ENCODE results near the gene KIF17. TPM values are rescaled to one million over a fixed set of nuclear protein-coding genes. Genes with fewer than 3 reads are reported as not detected.
"Not testable (repeated sequence)": the region's sequence is repeated elsewhere in the genome, so short reads cannot be mapped to it uniquely, and the experiment has no call there.

The KIF17 gene
- total RNA-seq, 1 donor = 0.27 TPM

DNA sequence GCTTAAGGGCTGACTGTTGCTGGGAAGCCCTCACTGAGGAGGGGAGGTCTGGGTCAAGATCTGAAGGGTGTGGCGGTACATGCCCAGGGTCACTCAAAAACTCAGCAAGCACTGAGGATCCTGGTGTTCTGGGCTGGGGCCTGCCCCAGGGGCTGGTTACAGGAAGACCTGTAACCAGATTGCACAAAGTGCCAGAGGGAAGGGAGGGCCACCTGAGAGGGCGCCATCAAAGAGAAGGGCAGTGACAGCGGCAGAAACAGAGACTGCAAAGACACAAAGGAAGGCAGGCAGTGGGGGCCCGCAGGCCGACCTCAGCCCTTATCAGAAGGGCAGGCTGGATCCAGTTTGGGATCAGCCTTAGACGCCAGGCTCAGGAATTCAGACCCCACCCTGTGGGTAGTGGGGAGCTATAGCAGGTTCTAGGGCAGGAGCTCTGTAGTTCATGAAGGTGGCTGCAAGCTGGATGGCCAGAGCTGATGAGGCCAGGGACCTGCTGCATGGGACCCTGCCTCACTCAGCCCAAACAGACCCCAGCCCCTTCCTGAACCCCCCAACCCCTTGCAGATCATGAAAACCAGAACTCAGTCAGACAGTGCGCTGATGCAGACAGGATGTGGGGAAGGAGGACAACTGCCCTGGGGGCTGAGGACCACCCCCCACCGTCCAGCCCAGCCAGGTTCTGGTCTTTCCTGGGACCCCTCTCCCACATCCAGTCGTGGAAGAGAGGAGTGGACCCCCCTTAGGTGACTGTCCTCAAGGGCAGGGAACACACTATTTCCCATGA is 10.8 kb upstream of the KIF17 start:
- DNase-seq (ENCODE audit: low read depth in 2 of 3, low spot score in 2 of 3) = no peak

DNA sequence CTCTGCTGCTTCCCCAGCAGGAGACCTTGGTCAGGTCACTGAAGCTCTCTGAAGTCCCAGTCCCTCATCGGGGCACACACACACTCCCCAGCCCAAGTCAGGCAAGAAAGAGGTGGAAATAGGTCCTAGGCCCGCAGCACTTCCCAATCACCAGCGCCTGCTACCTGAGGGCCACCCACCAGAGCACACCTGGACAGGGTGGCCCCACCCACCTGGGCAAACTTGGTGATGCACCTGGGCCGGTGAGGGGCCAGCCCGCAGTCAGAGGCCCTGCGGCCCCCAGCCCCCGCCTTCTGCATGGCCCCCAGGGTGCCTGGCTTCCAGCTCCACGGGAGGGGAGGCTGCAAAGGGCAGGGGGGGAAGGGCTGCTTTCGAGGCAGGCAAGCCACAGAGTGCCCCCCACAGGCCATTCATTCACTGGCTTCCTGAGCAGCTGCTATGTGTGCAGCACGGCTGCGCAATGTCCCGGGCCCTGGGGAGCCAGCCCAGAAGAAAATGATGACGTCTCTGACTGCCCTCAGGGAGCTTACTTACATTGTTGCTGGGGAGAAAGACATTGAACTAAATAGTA is 10.0 kb upstream of the KIF17 start:
- peak in 2 of 3 donors; percentile 37 to 45 for DNase-seq (ENCODE audit: low read depth in 2 of 3, low spot score in 2 of 3)

DNA sequence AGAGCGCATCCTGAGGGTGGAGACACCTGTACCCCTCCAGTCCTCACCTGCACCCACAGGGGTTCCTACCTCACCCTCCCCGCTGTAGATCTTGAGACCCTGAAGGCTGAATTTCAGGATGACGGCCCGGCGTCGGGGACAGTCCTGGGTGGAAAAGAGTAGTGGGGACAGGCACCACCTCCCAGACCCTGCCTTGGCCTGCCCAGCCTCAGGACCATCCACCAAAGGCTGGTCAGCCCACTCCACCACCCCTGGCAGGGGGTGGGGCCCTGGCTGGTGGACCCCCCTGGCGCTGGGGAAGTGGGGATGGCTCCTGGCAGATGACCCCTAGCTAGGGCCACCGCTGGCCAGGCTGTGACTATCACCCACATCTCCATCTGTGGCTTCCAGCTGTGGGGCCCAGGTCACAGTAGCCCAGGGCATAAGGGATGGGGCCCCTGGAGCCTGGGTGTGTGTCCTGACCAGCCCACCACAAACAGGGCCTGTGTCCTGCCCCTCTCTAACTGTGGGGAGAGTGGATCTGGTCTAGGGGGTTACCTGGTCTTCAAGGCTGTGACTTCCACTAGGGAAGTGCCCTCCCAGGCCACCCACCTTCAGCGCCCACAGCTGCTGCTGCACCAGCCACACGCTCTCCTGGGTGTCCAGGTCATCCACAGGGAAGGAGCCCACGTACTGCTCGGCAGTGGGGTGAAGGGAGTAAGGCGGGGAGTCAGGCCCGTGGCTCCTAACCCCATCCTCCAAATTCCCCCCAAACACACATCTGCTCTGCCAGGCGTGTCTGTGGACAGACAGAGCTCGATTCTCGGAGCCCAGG is 9.3 kb upstream of the KIF17 start:
- no peak for DNase-seq (ENCODE audit: low read depth in 2 of 3, low spot score in 2 of 3)

DNA sequence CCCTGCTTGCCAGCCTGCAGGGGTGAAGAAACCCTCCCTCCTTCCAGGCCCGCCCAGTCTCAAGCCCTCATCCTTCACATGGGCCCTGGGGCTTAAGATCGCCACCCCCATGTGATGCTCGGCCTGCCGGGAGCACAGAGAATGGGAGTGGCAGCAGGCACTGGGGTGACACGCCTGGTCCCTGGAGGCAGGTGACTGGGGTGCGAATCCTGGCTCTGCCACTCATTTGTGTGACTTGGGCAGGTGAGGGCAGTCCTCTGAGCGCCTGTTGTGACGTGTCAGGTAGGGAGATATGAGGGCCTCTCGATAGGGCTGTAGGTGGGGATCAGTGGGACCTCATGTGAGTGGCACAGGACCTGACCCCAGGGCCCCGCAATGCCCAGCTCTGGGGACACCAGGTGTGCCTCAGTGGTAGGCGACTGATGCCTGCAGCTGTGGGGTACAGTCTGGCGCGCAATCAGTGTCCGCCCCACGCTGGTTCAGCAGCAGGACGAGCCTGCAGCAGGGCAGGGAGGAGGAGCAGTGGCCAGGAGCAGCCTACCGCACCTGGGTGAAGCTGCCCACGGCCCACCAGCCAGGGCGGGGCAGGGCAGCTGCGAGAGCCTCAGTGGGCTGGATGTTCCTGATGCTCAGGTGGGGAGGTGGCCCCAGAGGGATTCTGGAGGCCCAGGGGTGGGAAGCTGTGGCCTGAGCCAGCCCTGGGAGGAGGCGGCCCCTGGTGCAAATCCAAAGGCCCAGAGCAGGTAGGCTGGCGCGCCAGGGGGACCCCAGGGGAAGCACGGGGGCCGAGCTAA is 8.5 kb upstream of the KIF17 start:
- no peak for DNase-seq (ENCODE audit: low read depth in 2 of 3, low spot score in 2 of 3)

DNA sequence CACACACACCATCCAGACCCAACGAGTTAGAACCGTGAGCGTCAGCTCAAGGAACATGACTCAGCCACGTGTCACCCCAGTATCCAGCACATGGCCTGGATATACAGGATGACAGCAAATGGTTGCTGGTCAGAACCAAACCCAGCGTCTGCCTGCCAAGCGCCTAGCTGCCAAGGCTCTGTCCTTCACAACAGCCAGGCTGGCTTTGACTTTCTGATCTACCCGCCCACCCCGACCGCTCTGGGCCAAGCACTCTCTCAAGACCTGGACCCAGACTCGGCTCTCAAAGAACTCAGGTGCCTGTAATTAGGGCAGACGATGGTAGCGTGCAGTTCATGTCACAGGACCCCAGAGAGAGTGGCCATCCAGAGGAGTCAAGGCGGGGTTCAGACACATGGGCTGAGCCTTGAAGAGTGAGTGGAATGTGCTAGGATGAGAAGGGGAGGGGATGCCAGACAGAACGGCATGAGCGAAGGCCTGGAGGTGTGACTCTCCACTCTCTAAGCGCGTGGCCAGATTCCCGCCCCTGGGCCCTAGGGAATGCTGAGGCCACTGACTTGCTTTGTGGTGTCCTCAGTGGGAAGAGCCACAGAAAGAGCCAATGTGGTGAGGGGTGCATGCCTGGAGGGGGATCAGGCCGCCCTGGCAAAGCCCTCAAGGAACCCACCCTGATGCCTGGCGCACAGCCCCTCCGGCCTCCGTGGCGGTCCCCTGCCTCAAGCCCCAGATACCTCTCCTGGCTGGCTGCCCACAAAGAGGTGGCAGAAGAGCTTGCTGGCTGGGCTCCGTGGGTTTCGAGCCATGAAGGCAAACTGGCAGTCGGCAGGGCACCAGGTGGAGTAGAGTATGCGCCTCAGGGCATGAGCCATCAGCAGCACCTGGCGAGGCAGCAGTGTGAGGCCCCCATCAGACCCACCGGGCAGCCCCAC is 7.6 kb upstream of the KIF17 start:
- DNase-seq (ENCODE audit: low read depth in 2 of 3, low spot score in 2 of 3) = no peak

DNA sequence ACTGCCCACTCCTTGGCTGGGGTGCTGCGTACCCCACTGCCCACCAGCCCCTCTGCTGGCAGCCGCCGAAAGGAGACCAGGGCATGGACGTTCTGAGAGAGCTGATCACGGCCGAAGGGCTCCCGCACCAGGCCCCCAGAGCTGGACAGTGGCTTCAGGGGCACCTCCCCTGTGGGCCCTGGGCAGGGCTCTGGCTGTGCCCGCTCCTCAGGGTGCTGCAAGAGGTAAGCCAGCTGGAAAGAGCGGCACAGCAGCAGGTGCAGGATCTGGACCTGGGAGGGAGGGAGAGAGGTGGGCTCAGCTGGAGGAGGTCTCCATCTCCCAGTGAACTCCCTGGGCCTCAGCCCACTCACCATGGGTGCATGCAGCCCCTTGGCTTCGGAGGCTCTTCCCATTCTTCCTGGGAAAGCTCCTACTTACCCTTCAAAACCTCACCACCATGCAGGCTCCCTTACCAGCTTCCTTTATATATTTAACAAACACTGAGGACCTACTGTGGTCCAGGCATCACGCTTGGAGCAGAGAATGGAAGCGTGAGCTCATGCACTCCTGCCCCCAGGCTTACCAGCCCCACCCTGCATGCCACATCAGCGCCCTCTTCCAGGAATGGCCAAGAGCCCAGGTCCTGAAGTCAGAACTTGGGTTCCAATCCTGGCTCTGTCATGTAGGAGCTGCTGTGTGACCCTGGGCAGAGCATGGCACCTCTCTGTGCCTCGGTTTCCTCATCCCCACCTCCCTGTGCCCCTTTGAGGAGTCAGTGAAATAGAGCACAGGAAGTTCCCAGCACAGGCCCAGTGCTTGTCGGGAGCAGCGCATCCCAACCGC is 6.8 kb upstream of the KIF17 start:
- DNase-seq (ENCODE audit: low read depth in 2 of 3, low spot score in 2 of 3) = no peak

DNA sequence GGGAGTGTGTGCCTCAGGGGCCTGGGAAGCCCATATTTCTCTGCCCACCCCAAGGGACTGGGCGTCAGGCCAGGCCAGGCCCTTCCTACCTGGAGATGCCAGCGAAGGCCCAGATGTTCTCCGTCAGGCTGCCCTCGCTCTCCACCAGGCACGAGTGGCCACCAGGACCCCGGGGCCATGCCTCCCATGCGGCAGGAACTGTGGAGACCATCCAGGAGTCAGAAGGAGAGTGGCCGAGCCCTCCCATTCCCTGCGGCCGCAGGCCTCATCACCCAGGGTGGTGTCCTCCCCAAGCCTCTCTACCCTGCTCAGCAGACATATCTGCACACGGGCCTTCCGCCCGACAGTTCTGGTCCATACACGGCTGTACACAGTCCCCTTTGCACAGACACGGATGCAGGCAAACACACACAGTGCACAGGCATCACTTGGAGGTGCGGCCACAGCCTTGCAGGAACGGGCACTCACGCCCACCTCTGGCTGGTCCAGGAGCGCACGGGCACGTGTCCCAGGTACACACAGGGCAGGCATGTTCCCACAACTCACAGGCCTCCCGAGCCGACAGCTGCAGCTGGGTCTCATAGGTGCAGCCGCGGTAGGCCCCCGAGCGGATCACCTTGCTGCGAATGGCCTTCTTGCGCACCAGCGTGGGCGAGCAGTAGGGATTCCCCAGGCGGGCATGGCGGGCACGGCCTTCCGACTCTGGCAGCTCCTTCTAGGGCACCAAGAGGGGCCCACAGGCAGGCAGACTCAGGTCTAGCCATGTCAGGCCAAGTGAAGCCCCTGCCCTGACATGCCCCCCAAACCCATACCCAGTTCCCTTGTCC is 5.9 kb upstream of the KIF17 start:
- DNase-seq (ENCODE audit: low read depth in 2 of 3, low spot score in 2 of 3) = no peak

DNA sequence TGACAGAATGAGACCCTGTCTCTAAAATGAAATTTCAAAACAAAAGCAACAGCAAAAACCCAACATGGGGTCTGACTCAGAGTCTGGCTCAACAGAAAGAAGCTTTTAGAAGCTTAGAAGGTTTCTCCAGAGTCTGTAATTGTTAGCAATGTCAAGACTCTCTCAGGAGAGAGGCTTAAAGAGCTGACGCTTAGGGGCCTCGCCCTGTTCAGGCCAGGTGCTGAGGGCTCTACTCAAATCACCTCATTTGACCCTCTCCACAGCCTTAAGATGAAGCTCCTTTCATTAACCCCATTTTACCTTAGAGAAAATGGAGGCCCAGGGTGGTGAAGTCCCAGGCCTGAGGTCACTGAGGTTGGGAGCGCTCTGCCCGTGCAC is 5.3 kb upstream of the KIF17 start:
- DNase-seq (ENCODE audit: low read depth in 2 of 3, low spot score in 2 of 3) = no peak

DNA sequence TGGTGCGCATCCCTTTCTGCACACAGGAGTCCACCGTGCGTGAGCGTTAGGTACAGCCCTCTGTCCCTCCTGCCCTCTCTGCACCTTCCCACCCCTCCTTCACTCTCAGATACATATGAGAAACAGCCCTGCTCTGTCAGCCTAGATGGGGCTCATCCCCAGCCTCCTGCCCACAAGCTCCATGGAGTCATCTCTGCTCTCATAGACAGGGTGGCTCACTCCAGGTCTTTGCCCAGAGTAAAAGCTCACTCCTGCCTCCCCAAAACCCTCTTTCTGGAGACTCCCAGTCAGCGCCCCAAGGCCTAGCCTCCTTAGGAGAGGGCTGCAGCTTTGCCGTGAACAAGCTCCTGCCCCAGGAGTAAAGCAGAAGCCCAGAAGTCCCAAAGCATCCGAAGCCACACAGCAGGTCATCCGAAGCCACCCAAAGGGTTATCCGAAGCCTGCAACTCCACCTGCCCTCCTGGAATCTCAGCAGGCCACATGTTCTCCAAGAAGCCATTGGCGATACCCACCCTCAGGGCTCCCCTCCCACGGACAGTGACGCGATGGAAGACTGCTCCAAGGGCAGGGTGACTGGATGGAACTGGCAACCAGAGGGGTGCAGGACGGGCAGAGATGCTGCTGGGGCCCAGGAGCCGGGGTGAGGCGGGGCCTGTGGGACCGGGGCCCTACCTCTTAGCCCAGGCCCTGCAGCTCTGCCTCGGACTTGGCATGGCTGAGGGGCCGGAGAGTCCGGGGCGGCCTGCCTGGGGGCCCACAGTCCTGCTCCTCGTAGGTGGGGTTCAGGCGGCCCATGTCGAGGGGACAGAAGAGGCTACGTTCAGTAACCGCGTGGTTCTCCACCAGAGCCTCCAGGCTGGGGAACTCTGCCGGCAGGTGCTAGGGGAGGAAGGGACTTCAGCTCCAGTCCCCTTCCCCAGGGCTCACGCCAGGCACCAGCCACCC is 3.6 kb upstream of the KIF17 start:
- DNase-seq (ENCODE audit: low read depth in 2 of 3, low spot score in 2 of 3) = no peak

DNA sequence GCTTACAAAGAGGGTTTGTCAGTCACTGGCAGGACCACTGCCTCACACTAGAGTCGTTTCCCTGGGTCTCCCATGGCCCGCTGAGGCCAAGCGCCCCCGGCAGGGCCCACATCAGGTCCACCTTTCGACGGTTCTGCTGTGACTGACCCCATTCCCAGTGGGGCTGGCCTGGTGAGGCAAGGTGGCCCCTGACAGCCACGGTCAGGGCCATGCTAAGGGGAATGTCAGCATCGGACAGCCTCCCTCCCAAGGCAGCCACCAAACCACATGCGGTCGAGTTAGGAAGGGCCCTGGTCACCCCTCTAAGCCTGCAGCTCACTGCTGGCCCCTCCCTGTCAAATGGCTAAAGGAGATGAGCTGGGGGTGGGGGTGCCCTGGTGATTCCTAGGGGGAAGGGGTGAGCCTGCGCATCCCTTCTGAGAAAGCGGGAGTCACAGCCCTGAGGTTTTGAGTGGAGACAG is 2.9 kb upstream of the KIF17 start:
- no peak for DNase-seq (ENCODE audit: low read depth in 2 of 3, low spot score in 2 of 3)

DNA sequence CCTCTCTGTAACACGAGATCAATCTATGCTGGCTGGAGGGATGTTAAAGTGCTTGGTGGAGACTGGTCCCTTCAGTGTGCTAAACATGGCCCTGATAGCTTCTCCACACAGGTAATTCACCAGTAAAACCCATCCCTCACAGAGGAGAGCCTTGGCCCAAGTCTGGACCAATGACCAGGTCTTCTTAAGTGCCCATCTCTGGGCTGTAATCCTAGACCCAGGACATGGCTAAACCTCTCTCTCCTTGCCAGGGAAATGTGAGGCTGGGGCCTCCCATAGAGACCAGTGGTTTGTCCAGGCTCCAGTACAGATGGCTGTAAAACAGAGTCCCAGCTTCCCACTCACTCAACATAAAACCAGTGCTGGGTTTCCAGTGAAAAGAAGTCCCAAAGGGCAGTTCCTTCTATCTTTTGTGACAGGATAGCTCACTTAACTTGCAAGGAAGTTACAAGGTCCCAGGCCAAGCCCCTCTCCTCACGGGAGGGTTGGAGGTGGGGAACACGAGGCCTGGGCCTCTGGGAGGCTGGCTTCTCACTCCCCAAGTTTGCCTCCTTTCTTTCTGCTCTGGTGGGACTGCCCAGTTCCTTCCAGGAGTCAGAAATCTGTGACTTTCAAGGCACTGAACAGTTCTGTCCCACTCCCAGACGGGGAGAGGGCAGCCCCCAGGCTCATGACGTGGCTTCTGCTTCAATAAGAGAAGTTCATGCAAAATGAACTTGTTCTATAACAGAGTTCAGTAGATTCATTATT is 2.2 kb upstream of the KIF17 start:
- DNase-seq (ENCODE audit: low read depth in 2 of 3, low spot score in 2 of 3) = no peak

DNA sequence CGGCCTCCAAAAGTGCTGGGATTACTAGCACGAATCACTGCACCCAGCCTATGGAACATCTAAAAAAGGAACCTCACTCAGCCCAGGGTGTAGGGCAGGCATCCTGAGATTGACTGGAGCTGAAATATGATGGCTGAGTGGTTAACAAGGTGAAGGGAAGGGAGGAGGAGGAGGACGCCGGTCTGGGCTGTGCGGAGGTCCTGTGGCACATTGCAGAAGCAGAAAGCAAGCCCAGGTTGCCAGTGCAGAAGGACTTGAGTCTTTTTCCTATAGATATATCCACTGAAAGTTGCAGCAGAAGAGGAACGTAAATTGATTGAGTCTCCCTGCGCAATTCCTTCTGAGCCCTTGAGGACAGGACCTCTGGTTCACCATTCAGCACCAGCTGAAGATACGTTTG is 1.5 kb upstream of the KIF17 start:
- no peak for DNase-seq (ENCODE audit: low read depth in 2 of 3, low spot score in 2 of 3)

DNA sequence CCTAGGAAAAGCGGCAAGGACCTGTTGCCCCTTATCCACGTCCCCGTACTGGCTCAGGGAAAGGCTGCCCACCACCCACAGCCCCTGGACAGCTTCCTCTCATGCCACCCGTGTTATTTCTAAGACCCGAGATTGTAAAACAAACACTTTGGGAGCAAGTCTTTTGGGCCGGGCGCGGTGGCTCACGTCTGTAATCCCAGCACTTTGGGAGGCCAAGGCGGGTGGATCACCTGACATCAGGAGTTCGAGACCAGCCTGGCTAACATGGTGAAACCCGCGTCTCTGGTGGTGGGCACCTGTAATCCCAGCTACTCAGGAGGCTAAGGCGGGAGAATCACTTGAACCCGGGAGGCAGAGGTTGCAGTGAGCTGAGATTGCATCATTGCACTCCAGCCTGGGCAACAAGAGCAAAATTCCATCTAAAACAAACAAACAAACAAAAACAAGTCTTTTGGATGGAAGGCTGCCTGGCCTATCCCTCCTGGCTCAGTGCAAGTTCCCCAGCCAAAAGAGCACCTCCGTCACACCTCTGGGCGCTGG is 606 bp upstream of the KIF17 start:
- DNase-seq (ENCODE audit: low read depth in 2 of 3, low spot score in 2 of 3) = not testable (repeated sequence)

DNA sequence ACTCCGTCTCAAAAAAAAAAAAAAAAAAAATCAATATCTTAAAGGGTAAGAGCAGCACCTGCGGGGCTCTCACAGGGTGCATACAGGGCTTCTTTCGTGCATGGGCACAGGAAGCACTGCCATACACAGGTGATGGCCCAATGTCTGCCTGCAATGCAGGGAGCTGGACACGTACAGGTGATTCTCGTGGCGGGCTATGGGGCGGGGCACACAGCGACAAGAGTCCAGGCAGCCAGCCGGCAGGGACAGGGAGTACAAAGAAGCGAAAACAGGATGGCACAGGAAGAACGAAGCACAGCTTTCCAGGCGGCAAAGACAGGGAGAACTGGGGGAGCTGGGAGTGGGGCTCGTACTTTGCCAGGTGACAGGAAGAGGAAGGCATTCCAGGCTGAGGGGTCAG is 1.6 kb downstream of the KIF17 start:
- no peak for DNase-seq (ENCODE audit: low read depth in 2 of 3, low spot score in 2 of 3)

DNA sequence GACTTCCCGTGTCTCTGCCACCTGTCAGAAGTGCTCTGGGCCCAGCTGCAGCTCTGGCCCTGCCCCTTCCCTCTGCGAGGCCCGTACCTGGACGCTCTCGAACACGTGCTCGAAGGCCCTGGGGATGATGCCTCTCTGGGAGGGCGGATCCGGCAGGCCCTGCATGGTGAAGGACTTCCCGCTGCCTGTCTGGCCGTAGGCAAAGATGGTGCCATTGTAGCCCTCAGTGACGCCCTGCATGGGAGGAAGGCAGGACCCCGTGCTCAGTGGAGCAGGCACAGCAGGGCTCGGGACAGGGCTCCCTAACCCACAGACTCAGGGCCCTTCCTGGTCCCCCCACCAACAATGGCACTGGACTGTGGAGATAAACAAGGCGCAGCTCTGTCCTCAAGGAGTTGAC is 2.4 kb downstream of the KIF17 start:
- no peak for DNase-seq (ENCODE audit: low read depth in 2 of 3, low spot score in 2 of 3)

DNA sequence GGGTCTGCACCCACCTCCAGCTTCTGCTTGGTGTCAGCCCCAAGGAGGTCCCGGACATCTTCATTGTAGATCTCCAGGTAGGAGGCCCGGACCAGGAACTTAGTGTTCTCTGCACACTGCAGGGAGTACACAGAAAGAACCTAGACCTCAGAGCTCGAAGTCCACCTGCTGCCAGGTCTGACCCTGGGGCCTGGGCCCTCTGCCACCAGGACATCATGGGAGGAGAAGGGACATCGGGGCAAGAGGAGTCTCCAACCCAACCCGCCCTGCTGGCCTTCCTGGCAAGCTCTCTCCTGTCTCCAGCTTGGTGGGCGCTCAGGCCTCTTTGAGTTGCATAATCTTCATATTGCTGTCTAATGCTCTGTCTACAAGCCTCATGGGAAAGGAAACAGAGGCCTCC is 4.4 kb downstream of the KIF17 start:
- no peak for DNase-seq (ENCODE audit: low read depth in 2 of 3, low spot score in 2 of 3)

All from hematopoietic multipotent progenitor cell (in vitro differentiated cells).